GM12878 (cell line): Measurements from ENCODE around the gene HTT-AS. TPM values are rescaled to one million over a fixed set of nuclear protein-coding genes. Genes with fewer than 3 reads are reported as not detected.
A peak's percentile ranks its signal among the peaks of the same experiment; 100 is the strongest.
"Not testable (repeated sequence)": the region's sequence is repeated elsewhere in the genome, so short reads cannot be mapped to it uniquely, and the experiment has no call there.

Experiments used
- ATAC-seq: fragments of 200-7000 bp; cut with Tn5 transposase; 3 replicates; pipeline ENCODE4 v1.9.1; 2020; ENCODE audit warnings: mild to moderate bottlenecking, moderate library complexity
- BruUV-seq: library from RNA; stranded (reverse); fragments of 400-500 nt; replicated peaks from 2 replicates; lab custom pipeline; 2021; lab: Mats Ljungman, UMichigan
- CTCF ChIA-PET: fragments of 300-600 bp; sonication (Branson Sonifier 250); formaldehyde crosslinking; extraction: SDS; loops from one replicate; lab custom pipeline; 2021; ENCODE audit warnings: inconsistent platforms; lab: Yijun Ruan, JAX
- POLR2A ChIA-PET: fragments of 350-600 bp; formaldehyde crosslinking; extraction: SDS; loops from one replicate; lab custom pipeline; 2021; ENCODE audit warnings: inconsistent platforms; lab: Charles Lee
- RAD21 ChIA-PET: fragments of 300-600 bp; sonication (Branson Sonifier 250); formaldehyde crosslinking; loops from one replicate; lab custom pipeline; 2023; ENCODE audit warnings: antibody characterized with exemption; ENCODE audit not compliant: unreplicated experiment; lab: Charles Lee
- SMC1A ChIA-PET: fragments of 300-600 bp; sonication (Branson Sonifier 250); formaldehyde crosslinking; loops from one replicate; lab custom pipeline; 2023; ENCODE audit not compliant: unreplicated experiment, uncharacterized antibody; lab: Charles Lee
- DNase-seq: peaks from one replicate; pipeline ENCODE4 v3.0.0-alpha.2; 2011; ENCODE audit warnings: low read depth, low spot score
- FAIRE-seq: peaks from 3 replicates; lab custom pipeline; 2011; peaks lifted over from hg19 to GRCh38; lab: Jason Lieb, UNC
- H2AFZ ChIP-seq: 2 replicates; pipeline ENCODE4 v1.6.0; 2011; ENCODE audit warnings: low read depth, low read length, control low read depth; ENCODE audit not compliant: control insufficient read depth
- H3K27ac ChIP-seq: 2 replicates; pipeline ENCODE4 v1.5.1; 2011; ENCODE audit warnings: control low read depth; ENCODE audit not compliant: control insufficient read depth, insufficient read depth
- H3K27me3 ChIP-seq, 2 experiments: replicated peaks in 1 of 2; 2 replicates each; pipeline versions ENCODE4 v1.6.0 to v1.6.1; 2011; ENCODE audit warnings: low read length in 1 of 2; ENCODE audit not compliant: control insufficient read depth in 2 of 2, insufficient read depth in 2 of 2
- H3K36me3 ChIP-seq, 2 experiments: 2 replicates each; pipeline ENCODE4 v1.5.1; 2011; ENCODE audit warnings: low read length in 1 of 2; ENCODE audit not compliant: control insufficient read depth in 2 of 2, insufficient read depth in 2 of 2
- H3K4me1 ChIP-seq: 2 replicates; pipeline ENCODE4 v1.6.1; 2011; ENCODE audit warnings: mild to moderate bottlenecking, low read length, moderate library complexity, mixed read lengths; ENCODE audit not compliant: control insufficient read depth, insufficient read depth
- H3K4me2 ChIP-seq: 2 replicates; pipeline ENCODE4 v1.6.0; 2011; ENCODE audit warnings: control low read depth; ENCODE audit not compliant: control insufficient read depth, insufficient read depth
- H3K4me3 ChIP-seq: fragments of 200-600 bp; sonication (generic); 2 replicates; pipeline ENCODE4 v1.5.1; 2016
- H3K79me2 ChIP-seq: 2 replicates; pipeline ENCODE4 v1.6.0; 2011; ENCODE audit warnings: low read length; ENCODE audit not compliant: control insufficient read depth, insufficient read depth
- H3K9ac ChIP-seq: 2 replicates; pipeline ENCODE4 v1.8.0; 2011; ENCODE audit warnings: low read length, control low read depth, mixed read lengths; ENCODE audit not compliant: control insufficient read depth, insufficient read depth
- H3K9me3 ChIP-seq: replicated peaks from 3 replicates; pipeline ENCODE4 v1.5.1; 2011; ENCODE audit warnings: mild to moderate bottlenecking, low read length; ENCODE audit not compliant: control insufficient read depth, insufficient read depth
- H4K20me1 ChIP-seq: 2 replicates; pipeline ENCODE4 v1.6.0; 2011; ENCODE audit not compliant: control insufficient read depth, insufficient read depth
- CBX5 ChIP-seq: sonication (generic); IDR thresholded peaks from 2 replicates; pipeline ENCODE4 v1.6.1; 2016; ENCODE audit warnings: low read depth, moderate library complexity, mild to moderate bottlenecking, inconsistent platforms
- CREB1 ChIP-seq: IDR thresholded peaks from 2 replicates; pipeline ENCODE4 v1.6.1; 2012; ENCODE audit warnings: low read depth, mild to moderate bottlenecking, inconsistent platforms
- FOS ChIP-seq: IDR thresholded peaks from 3 replicates; pipeline ENCODE4 v1.6.1; 2011; ENCODE audit warnings: borderline replicate concordance; ENCODE audit not compliant: insufficient read length; ENCODE audit errors: extremely low read depth
- HDAC6 ChIP-seq: fragments of 200-600 bp; sonication (generic); IDR thresholded peaks from one replicate; pipeline ENCODE4 v1.8.0; 2017; ENCODE audit warnings: antibody characterized with exemption; ENCODE audit not compliant: unreplicated experiment
- HDGF ChIP-seq: fragments of 450-650 bp; IDR thresholded peaks from 2 replicates; pipeline ENCODE4 v1.6.1; 2016; ENCODE audit warnings: antibody characterized with exemption
- POLR2AphosphoS5 ChIP-seq: IDR thresholded peaks from 2 replicates; pipeline ENCODE4 v1.6.1; 2011; ENCODE audit warnings: mild to moderate bottlenecking, low read length, inconsistent platforms
- ZNF24 ChIP-seq: fragments of 450-650 bp; IDR thresholded peaks from 2 replicates; pipeline ENCODE4 v1.6.1; 2017; ENCODE audit warnings: antibody characterized with exemption, mild to moderate bottlenecking
- WGBS: methylation state at CpG from one replicate; pipeline ENCODE4 v1.1.6; 2016; ENCODE audit warnings: low lambda C conversion rate; ENCODE audit not compliant: insufficient replicate concordance, insufficient coverage; ENCODE audit errors: missing lambda C conversion rate; 5-methylcytosine and 5-hydroxymethylcytosine counted together
- in situ Hi-C: fragments of 300-500 bp; cut with MboI; formaldehyde crosslinking; loops from 9 replicates; pipeline ENCODE4 v1.14.3; 2018; ENCODE audit warnings: mixed read lengths
- intact Hi-C: fragments of 100-400 bp; cut with micrococcal nuclease; formaldehyde crosslinking; loops from one replicate; pipeline ENCODE4 v1.14.2; 2022; ENCODE audit not compliant: unreplicated experiment
- polyA plus RNA-seq, 11 experiments: library from polyadenylated mRNA; depleted of rRNA in 4 of 11; unstranded in 6 of 11; stranded (reverse) in 5 of 11; fragments of >200 nt; fragmentation: Nextera tagmentation in 4 of 11; fragmentation: Illumina TruSeq in 1 of 11; extraction: Ambion mirVana in 4 of 11; extraction: Trizol in 1 of 11; gene quantifications; 1 replicate in 1 of 11; 2 replicates in 10 of 11; pipeline versions ENCODE4 v1.2.1 to v1.2.3, GENCODE V29; 2011 to 2016; ENCODE audit warnings: inconsistent platforms in 2 of 11, missing spikeins in 2 of 11, low read depth in 1 of 11
- total RNA-seq, 4 experiments: library from RNA; depleted of rRNA in 3 of 4; stranded (reverse); fragments of >200 nt in 3 of 4; fragmentation: Illumina TruSeq in 1 of 4; extraction: Trizol in 1 of 4; gene quantifications; 2 replicates each; pipeline versions ENCODE4 v1.2.1 to v1.2.3, GENCODE V29; 2013 to 2021
- TF ChIP-seq, protein P1 (sequence below): fragments of 450-650 bp; IDR thresholded peaks from 2 replicates; pipeline ENCODE4 v1.6.1; 2014; ENCODE audit warnings: mild to moderate bottlenecking
- TF ChIP-seq, protein P2 (sequence below): IDR thresholded peaks from 2 replicates; pipeline ENCODE4 v1.6.1; 2011; ENCODE audit warnings: mild to moderate bottlenecking, low read depth, low read length, moderate library complexity; ENCODE audit not compliant: insufficient replicate concordance

Gene HTT-AS
- total and polyA plus RNA-seq, 10 of the 15 experiments (the other 5 are each of a cell fraction or from before 2014, with no cell fraction given): not detected

DNA sequence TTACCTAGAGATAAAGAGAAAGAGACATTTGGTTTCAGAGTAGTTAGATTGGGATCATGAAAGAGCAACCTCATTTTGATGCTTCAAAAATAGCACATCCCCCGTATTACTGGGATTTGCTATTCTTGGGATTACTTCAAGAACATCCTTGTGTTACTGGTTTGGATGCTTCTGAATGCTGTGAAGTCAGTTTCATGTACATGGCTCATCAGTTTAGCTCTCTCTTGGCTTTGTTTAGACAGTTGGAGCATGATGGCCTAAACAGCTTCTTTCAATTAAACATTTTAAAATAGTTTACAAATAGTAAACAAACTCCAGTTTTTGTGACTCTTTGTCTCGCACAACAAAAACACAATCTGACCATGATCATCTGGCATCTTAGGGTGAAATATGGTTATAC, 24.0 kb upstream of the HTT-AS start (continued):
- TF ChIP-seq, protein P1, sequence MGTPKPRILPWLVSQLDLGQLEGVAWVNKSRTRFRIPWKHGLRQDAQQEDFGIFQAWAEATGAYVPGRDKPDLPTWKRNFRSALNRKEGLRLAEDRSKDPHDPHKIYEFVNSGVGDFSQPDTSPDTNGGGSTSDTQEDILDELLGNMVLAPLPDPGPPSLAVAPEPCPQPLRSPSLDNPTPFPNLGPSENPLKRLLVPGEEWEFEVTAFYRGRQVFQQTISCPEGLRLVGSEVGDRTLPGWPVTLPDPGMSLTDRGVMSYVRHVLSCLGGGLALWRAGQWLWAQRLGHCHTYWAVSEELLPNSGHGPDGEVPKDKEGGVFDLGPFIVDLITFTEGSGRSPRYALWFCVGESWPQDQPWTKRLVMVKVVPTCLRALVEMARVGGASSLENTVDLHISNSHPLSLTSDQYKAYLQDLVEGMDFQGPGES: no peak
- TF ChIP-seq ZNF24 (no peak), CBX5 (no peak), CREB1 (no peak), HDGF (no peak), HDAC6 (no peak)
- TF ChIP-seq, protein P2, sequence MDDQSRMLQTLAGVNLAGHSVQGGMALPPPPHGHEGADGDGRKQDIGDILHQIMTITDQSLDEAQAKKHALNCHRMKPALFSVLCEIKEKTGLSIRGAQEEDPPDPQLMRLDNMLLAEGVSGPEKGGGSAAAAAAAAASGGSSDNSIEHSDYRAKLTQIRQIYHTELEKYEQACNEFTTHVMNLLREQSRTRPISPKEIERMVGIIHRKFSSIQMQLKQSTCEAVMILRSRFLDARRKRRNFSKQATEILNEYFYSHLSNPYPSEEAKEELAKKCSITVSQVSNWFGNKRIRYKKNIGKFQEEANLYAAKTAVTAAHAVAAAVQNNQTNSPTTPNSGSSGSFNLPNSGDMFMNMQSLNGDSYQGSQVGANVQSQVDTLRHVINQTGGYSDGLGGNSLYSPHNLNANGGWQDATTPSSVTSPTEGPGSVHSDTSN: no peak
- TF ChIP-seq, all 136 proteins: peak for 0

DNA sequence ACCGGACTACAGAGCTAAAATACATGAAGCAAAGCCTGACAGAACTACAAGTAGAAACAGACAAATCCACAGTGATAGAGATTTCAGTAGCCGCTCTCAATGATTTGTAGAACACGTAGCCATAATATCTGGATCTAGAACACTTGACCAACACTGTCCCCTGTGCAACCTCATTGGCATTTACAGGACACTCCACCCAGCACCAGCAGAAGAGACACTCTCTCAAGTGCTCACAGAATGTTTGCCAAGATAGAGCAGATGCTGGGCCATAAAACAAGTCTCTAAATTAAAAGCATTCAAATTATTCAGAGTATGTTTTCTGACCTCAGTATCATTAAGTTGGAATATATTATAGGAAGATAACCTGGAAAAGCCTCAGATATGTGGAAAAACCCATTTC, 21.9 kb upstream of the HTT-AS start:
- H3K4me2 ChIP-seq: no peak overlapping the region
- ChIA-PET RAD21 (no interaction called here), SMC1A (interaction anchor here (0.7 to 0.8 kb wide), 3 partner anchors 9 to 50 kb away, joined by 3 to 4 read pairs (median 4); no protein-coding TSS in a partner anchor)
- H3K4me3 ChIP-seq: no peak overlapping the region
- H3K4me1 ChIP-seq: no peaks in the 10 kb centered on the region
- no peak for DNase-seq
- no peak for TF ChIP-seq FOS
- TF ChIP-seq POLR2AphosphoS5: 0 out of 2 replicates have a peak, but pooled peaks have one; percentile 23
- TF ChIP-seq, all 136 proteins: peak for 1
- Histone ChIP-seq H3K9me3 (no peaks in the 10 kb centered on the region), H3K79me2 (peaks cover 24% of the 10 kb centered on the region), H4K20me1 (no peaks in the 10 kb centered on the region), H3K27ac (no peak overlapping the region), H2AFZ (no peak overlapping the region), H3K9ac (no peak overlapping the region), H3K36me3 (peaks cover 15 to 17% of the 10 kb centered on the region in 2 experiments), H3K27me3 (no peaks in the 10 kb centered on the region)
- ATAC-seq (no peak), FAIRE-seq (no peak)
- in situ Hi-C loops: no loop called here
- WGBS: 98% methylated on average over 3 of the region's 3 CpGs
- ChIA-PET POLR2A (no interaction called here), CTCF (interaction anchor here (1.0 to 1.2 kb wide), 2 partner anchors 9 to 49 kb away, joined by 3 to 4 read pairs; no protein-coding TSS in a partner anchor)
- intact Hi-C loops: no loop called here
- no TSS peak for BruUV-seq

DNA sequence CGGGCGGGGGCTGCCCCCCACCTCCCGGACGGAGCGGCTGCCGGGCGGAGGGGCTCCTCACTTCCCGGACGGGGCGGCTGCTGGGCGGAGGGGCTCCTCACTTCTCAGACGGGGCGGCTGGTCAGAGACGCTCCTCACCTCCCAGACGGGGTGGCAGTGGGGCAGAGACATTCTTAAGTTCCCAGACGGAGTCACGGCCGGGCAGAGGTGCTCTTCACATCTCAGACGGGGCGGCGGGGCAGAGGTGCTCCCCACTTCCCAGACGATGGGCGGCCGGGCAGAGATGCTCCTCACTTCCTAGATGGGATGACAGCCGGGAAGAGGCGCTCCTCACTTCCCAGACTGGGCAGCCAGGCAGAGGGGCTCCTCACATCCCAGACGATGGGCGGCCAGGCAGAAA, 20.4 kb upstream of the HTT-AS start:
- POLR2A ChIA-PET, in situ Hi-C loops, H3K4me2 ChIP-seq, RAD21 ChIA-PET, H3K27ac ChIP-seq, H2AFZ ChIP-seq, H3K4me1 ChIP-seq, ATAC-seq, H3K9ac ChIP-seq, DNase-seq, SMC1A ChIA-PET, CTCF ChIA-PET, H3K9me3 ChIP-seq, FAIRE-seq, H3K4me3 ChIP-seq, H3K27me3 ChIP-seq, H4K20me1 ChIP-seq, intact Hi-C loops, BruUV-seq: not testable (repeated sequence)
- H3K79me2 ChIP-seq: peaks cover 31% of the 10 kb centered on the region
- 100% methylated on average over 14 of the region's 28 CpGs for WGBS
- peaks cover 7 to 12% of the 10 kb centered on the region in 2 experiments for H3K36me3 ChIP-seq
